ENCODE results near the gene BIVM. TPM values are rescaled to one million over a fixed set of nuclear protein-coding genes. Genes with fewer than 3 reads are reported as not detected.
A peak's percentile ranks its signal among the peaks of the same experiment; 100 is the strongest.

Gene BIVM
- total RNA-seq, 3 donors from 2014 or later (not counting 1 experiment from before 2014, with no cell fraction given) = 16.7 to 31.6 (median 21.2) TPM

DNA sequence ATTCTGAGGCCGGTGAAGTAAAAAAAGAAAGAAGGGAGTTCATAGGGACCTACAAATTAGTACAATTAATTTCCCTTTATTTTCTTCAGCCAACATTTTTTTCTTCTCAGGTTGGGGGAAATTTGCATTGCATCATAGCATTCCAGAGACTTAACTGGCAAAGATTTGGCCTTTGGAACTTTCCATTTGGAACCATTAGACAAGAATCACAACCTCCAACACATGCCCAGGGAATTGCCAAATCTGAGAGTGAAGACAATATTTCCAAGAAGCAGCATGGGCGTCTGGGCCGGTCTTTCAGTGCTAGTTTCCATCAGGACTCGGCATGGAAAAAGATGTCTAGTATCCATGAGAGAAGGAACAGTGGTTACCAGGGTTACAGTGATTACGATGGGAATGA is 40.5 kb downstream of the BIVM start:
- TF ChIP-seq CTCF (IDR thresholded peaks at IDR 0.05) = no peak
- no peak for ATAC-seq
- Histone ChIP-seq H3K4me1 (ENCODE audit: control insufficient read depth, insufficient read depth, low read length) (no peaks in the 10 kb centered on the region), H3K4me3 (ENCODE audit: low read length) (no peak overlapping the region), H3K9me3 (ENCODE audit: control insufficient read depth, insufficient read depth, low read length) (no peaks in the 10 kb centered on the region), H3K27ac (ENCODE audit: low read length) (no peak overlapping the region), H3K27me3 (ENCODE audit: control insufficient read depth, insufficient read depth, low read length) (no peaks in the 10 kb centered on the region), H3K36me3 (ENCODE audit: control insufficient read depth, insufficient read depth, low read length) (peaks cover 5% of the 10 kb centered on the region)
- Mint-ChIP-seq H3K4me3 (no peak overlapping the region), H3K27ac (peak overlapping the region in 1 of 2 donors; percentile 4), H3K36me3 (peaks cover 12% of the 10 kb centered on the region), H3K9me3 (no peaks in the 10 kb centered on the region), H3K27me3 (ENCODE audit: low read depth in 2 of 2) (no peaks in the 10 kb centered on the region), H3K4me1 (peaks cover under 1 to 4% of the 10 kb centered on the region in 2 donors)
- intact Hi-C loops (cut with micrococcal nuclease) = no loop called here
- 96% methylated on average over 5 of the region's 5 CpGs for WGBS (ENCODE audit: insufficient coverage)
- no peak for DNase-seq

- intact Hi-C loops (cut with micrococcal nuclease) = loop anchor here (1.0 kb wide), 2 partner anchors 72 to 249 kb away; partner anchors contain the start of genes TEX30 and TPP2
- H3K27me3 Mint-ChIP-seq (ENCODE audit: low read depth in 2 of 2) = no peaks in the 10 kb centered on the region
- Histone ChIP-seq H3K36me3 (ENCODE audit: control insufficient read depth, insufficient read depth, low read length) (peaks cover 2% of the 10 kb centered on the region), H3K9me3 (ENCODE audit: control insufficient read depth, insufficient read depth, low read length) (no peaks in the 10 kb centered on the region), H3K4me1 (ENCODE audit: control insufficient read depth, insufficient read depth, low read length) (peaks cover 20% of the 10 kb centered on the region), H3K4me3 (ENCODE audit: low read length) (peak overlapping the region; percentile 96), H3K27ac (ENCODE audit: low read length) (peak overlapping the region; percentile 98), H3K27me3 (ENCODE audit: control insufficient read depth, insufficient read depth, low read length) (no peaks in the 10 kb centered on the region)
- no peaks in the 10 kb centered on the region for H3K9me3 Mint-ChIP-seq
- H3K4me3 Mint-ChIP-seq = peak overlapping the region; percentile 99
- ATAC-seq (peak; percentile 32 to 60 (median 39)), DNase-seq (no peak)
- H3K36me3 Mint-ChIP-seq = no peaks in the 10 kb centered on the region
- whole genome bisulfite sequencing (ENCODE audit: insufficient coverage) = 0% methylated on average over 13 of the region's 13 CpGs
- TF ChIP-seq CTCF (IDR thresholded peaks at IDR 0.05) = no peak
- H3K4me1 Mint-ChIP-seq = peaks cover 36 to 37% of the 10 kb centered on the region in 2 donors
- H3K27ac Mint-ChIP-seq = peak overlapping the region; percentile 96 to 98
Observed at GRCh38 chr13:102845289-102845629, 46.3 kb downstream of the BIVM start.

DNA sequence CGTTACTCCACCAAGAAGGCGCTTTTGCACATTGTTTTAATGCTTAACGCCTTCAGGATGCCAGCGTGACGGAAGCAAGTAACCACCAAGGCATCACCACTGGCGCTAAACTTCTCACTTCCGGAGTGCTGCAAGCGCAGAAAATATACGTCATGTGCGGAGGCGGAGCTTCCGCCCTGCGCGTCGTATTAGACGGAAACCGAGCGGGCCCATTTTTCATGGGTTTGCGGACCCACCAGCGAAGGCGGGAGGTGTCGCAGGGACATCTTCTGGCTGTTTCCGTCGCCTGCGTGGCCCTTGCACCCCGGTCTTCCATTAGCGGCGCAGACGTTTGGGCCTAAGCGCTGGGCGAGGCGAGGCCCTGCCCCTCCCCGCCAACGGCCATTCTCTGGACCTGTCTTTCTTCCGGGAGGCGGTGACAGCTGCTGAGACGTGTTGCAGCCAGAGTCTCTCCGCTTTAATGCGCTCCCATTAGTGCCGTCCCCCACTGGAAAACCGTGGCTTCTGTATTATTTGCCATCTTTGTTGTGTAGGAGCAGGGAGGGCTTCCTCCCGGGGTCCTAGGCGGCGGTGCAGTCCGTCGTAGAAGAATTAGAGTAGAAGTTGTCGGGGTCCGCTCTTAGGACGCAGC is 46.8 kb downstream of the BIVM start, which contains the start of gene ERCC5:
ERCC5 (plus strand) TSS at position 403 of the 631 bp plus-strand sequence. CDS start 235 bp downstream, outside the sequence.
- peaks cover 2% of the 10 kb centered on the region for H3K36me3 ChIP-seq (ENCODE audit: control insufficient read depth, insufficient read depth, low read length)
- WGBS (ENCODE audit: insufficient coverage) = 0% methylated on average over 49 of the region's 49 CpGs
- peak; percentile 75 to 90 (median 81) for ATAC-seq

More for the DNA sequence above, 46.8 kb downstream of the BIVM start, which contains the start of gene ERCC5:
- peaks cover 20% of the 10 kb centered on the region for H3K4me1 ChIP-seq (ENCODE audit: control insufficient read depth, insufficient read depth, low read length)
- Mint-ChIP-seq H3K4me3 (peak within 1 kb of the TSS; percentile 99), H3K4me1 (peaks cover 41 to 42% of the 10 kb centered on the region in 2 donors), H3K27me3 (ENCODE audit: low read depth in 2 of 2) (no peaks in the 10 kb centered on the region), H3K9me3 (no peaks in the 10 kb centered on the region), H3K36me3 (no peaks in the 10 kb centered on the region), H3K27ac (peak within 1 kb of the TSS; percentile 96 to 98)
- DNase-seq = peak; percentile 97 to 99
- H3K27me3 ChIP-seq (ENCODE audit: control insufficient read depth, insufficient read depth, low read length) = no peaks in the 10 kb centered on the region
- H3K4me3 ChIP-seq (ENCODE audit: low read length) = peak within 1 kb of the TSS; percentile 96
- no peak for TF ChIP-seq CTCF (IDR thresholded peaks at IDR 0.05)
- intact Hi-C loops (cut with micrococcal nuclease) = loop anchor here (1.0 to 2.0 kb wide), 3 partner anchors 72 to 249 kb away; partner anchors contain the start of genes TEX30 and TPP2
- no peaks in the 10 kb centered on the region for H3K9me3 ChIP-seq (ENCODE audit: control insufficient read depth, insufficient read depth, low read length)
- H3K27ac ChIP-seq (ENCODE audit: low read length) = peak within 1 kb of the TSS; percentile 98
